Measurements from ENCODE around the gene ELFN1. TPM values are rescaled to one million over a fixed set of nuclear protein-coding genes. Genes with fewer than 3 reads are reported as not detected.

Gene ELFN1
- total RNA-seq, 1 donor from 2014 or later, result not detected

DNA sequence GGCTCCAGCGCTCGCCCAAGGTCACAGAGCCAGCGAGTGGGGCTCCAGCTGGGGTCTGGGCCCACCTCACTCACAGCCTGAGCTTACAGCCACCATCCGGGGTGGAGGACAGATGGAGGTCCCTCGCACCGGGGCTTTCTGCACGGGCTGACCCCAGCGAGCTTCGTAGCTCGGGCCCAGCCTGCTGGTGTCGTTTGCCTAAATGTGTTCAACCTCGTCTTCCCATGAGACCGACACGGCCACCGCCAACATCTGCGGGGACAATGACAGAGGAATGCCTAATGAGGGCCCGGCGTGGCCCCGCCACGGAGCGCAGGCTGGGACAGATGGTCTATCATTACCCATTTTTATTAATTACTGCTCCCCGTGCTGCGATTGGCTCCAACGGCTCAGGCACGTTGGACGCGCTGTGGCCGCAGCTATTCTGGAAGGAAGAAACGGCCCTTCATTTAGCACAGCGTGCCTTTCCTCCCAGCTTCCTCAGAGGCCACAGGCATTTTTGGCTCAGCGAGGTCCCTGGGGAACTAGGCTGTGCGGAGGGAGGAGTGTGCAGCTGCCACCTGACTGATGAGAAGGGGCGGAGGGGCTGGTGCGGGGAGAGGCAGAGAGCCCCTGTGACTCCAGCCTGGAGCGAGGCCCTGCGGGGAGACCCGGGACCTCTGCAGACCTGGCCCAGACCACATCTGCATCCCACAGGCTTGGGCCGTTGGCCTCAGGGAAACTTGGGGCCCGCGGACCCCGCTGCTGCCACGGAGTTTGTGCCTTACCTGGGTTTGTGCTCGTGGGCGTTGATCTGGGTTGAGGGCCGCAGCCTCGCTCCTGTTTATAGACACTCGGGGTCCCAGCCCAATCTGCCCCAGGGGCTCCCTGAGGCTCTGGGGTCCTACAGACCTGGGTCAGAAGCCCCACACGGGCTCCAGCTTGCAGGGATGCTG is 22.9 kb upstream of the ELFN1 start:
- intact Hi-C loops (cut with micrococcal nuclease), result no loop called here

DNA sequence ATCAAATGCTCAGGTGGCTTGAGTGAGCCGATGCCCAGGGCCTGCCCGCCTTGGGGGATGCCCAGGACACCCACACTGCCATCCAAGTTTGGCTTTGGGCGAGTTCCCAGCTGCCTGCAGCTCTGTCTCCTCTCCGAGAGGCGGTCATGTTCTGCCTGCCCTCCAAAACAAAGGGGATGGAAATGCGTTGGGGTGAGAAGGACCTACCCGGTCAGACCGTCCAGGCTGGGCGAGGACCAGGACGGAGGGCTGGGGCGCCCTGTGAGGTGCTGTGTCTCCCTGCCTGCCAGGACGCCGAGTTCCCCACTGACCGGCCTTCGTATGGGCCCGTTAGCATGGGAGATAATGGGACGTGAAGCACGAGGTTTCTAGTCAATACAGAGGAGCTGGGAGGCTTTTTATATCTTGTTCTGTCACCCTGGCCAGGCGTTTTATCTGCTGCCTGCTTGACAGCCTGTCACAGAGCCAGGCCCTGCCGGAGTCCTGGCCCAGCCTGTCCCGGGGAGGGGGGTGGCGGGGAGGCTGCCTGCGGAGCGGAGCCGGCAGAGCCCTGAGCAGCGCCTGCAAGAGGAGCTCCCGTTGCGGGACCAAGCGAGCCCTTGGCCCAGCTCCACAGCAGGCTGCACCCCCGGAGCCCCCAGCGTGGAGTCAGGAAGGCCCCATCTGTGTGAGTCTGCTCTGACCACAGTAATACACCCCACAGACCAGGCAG is 22.0 kb upstream of the ELFN1 start:
- H3K4me3 Mint-ChIP-seq, result no peak overlapping the region
- DNase-seq, result no peak
- no peaks in the 10 kb centered on the region for H3K27me3 Mint-ChIP-seq
- intact Hi-C loops (cut with micrococcal nuclease), result no loop called here
- no peaks in the 10 kb centered on the region for H3K36me3 Mint-ChIP-seq (ENCODE audit: low read depth)
- H3K9me3 Mint-ChIP-seq, result no peaks in the 10 kb centered on the region
- H3K4me1 Mint-ChIP-seq, result no peaks in the 10 kb centered on the region
- no peak overlapping the region for H3K27ac Mint-ChIP-seq

More for the DNA sequence above, 22.9 kb upstream of the ELFN1 start:
- no peak overlapping the region for H3K4me3 Mint-ChIP-seq
- H3K9me3 Mint-ChIP-seq, result no peaks in the 10 kb centered on the region
- no peaks in the 10 kb centered on the region for H3K4me1 Mint-ChIP-seq
- H3K27me3 Mint-ChIP-seq, result peaks cover 2% of the 10 kb centered on the region
- no peak overlapping the region for H3K27ac Mint-ChIP-seq
- no peaks in the 10 kb centered on the region for H3K36me3 Mint-ChIP-seq (ENCODE audit: low read depth)
- DNase-seq, result no peak

DNA sequence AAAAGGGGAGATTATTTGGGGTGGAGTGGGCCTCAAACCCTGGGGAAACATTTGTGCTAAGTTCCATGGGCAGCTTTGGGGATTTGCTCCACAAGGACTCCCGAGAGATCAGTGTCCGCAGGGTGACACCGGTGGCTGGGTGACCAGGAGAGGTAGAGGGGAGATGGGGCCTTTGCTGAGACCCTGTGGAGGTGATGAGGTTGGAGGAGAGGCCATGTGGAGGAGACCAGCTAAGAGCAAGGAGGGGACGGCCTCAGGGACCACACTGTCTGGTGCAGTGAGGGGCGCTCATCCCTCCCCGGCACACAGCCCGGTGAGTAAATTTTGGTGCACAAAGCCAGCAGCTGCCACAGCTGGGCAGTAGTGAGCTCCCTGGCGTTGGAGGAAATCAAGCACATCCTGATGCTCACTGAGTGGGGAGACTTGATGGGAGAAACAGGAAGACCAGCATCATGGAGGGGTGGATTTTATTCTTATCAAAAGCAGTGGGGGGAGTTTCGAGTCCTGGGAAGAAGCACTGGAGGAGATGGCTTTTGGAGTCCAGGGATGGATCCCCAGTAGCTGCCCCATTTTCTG is 20.2 kb upstream of the ELFN1 start:
- no peaks in the 10 kb centered on the region for H3K4me1 Mint-ChIP-seq
- no peaks in the 10 kb centered on the region for H3K36me3 Mint-ChIP-seq (ENCODE audit: low read depth)
- intact Hi-C loops (cut with micrococcal nuclease), result no loop called here
- H3K27ac Mint-ChIP-seq, result no peak overlapping the region
- no peaks in the 10 kb centered on the region for H3K27me3 Mint-ChIP-seq
- DNase-seq, result no peak
- no peaks in the 10 kb centered on the region for H3K9me3 Mint-ChIP-seq
- H3K4me3 Mint-ChIP-seq, result no peak overlapping the region

- H3K36me3 Mint-ChIP-seq (ENCODE audit: low read depth), result no peaks in the 10 kb centered on the region
- H3K9me3 Mint-ChIP-seq, result no peaks in the 10 kb centered on the region
- intact Hi-C loops (cut with micrococcal nuclease), result no loop called here
- DNase-seq, result no peak
- no peaks in the 10 kb centered on the region for H3K4me1 Mint-ChIP-seq
- H3K27me3 Mint-ChIP-seq, result no peaks in the 10 kb centered on the region
- no peak overlapping the region for H3K4me3 Mint-ChIP-seq
- H3K27ac Mint-ChIP-seq, result no peak overlapping the region
These were observed 19.6 kb upstream of the ELFN1 start for GRCh38 chr7:1650363-1651030.

GRCh38 chr7:1651031-1651446 is 19.0 kb upstream of the ELFN1 start:
- no peak overlapping the region for H3K27ac Mint-ChIP-seq
- DNase-seq, result no peak
- no peaks in the 10 kb centered on the region for H3K4me1 Mint-ChIP-seq
- H3K36me3 Mint-ChIP-seq (ENCODE audit: low read depth), result no peaks in the 10 kb centered on the region
- H3K27me3 Mint-ChIP-seq, result peaks cover under 1% of the 10 kb centered on the region
- no peak overlapping the region for H3K4me3 Mint-ChIP-seq
- intact Hi-C loops (cut with micrococcal nuclease), result no loop called here
- H3K9me3 Mint-ChIP-seq, result no peaks in the 10 kb centered on the region

DNA sequence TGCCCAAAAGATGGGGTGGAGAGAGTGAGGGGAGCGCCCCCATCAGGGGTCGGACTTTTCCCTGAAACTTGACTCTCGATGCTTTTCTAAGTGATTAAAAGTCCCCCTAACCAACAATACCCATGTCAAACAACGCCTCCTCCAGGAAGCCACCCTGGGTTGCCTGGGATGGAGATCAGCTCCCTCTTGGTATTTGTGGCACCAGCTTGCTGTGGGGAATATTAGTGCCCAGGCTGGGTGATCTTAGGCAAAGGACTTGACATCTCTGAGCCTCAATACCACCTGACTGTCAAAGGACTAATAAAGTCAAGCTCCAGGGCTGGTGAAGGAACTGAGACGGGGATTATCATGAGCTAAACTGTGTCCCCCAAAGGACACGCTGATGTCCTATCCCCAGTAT is 18.2 kb upstream of the ELFN1 start:
- Mint-ChIP-seq H3K36me3 (ENCODE audit: low read depth) (no peaks in the 10 kb centered on the region), H3K4me1 (no peaks in the 10 kb centered on the region), H3K27me3 (peaks cover 4% of the 10 kb centered on the region), H3K27ac (no peak overlapping the region), H3K4me3 (no peak overlapping the region), H3K9me3 (no peaks in the 10 kb centered on the region)
- intact Hi-C loops (cut with micrococcal nuclease), result no loop called here
- DNase-seq, result no peak

- H3K36me3 Mint-ChIP-seq (ENCODE audit: low read depth), result no peaks in the 10 kb centered on the region
- H3K4me1 Mint-ChIP-seq, result no peaks in the 10 kb centered on the region
- intact Hi-C loops (cut with micrococcal nuclease), result no loop called here
- H3K27ac Mint-ChIP-seq, result no peak overlapping the region
- no peak for DNase-seq
- H3K27me3 Mint-ChIP-seq, result peaks cover 10% of the 10 kb centered on the region
- H3K9me3 Mint-ChIP-seq, result no peaks in the 10 kb centered on the region
- H3K4me3 Mint-ChIP-seq, result no peak overlapping the region
These were observed 16.6 kb upstream of the ELFN1 start for GRCh38 chr7:1653500-1653899.

DNA sequence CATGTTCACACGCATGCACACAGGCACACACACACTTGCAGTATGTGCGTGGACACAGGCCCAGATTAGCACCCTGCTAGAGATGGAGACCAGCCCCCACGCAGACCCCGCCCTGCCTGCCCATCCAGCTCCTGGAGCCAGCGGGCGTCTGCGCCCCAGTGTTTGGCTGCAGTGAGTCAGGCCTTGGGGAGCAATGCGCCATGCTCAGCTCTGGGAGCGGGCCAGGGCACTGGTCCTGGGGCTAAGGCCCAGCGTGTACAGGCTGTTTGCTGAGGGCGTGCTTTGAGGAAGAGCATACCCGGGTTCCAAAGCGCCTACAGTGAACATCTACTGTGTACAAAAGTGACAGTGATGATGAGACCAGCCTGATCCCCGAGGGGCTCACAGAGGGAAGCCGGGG is 16.0 kb upstream of the ELFN1 start:
- Mint-ChIP-seq H3K9me3 (no peaks in the 10 kb centered on the region), H3K36me3 (ENCODE audit: low read depth) (no peaks in the 10 kb centered on the region), H3K27me3 (peaks cover 11% of the 10 kb centered on the region), H3K4me3 (no peak overlapping the region), H3K27ac (no peak overlapping the region), H3K4me1 (no peaks in the 10 kb centered on the region)
- DNase-seq, result no peak
- intact Hi-C loops (cut with micrococcal nuclease), result no loop called here

DNA sequence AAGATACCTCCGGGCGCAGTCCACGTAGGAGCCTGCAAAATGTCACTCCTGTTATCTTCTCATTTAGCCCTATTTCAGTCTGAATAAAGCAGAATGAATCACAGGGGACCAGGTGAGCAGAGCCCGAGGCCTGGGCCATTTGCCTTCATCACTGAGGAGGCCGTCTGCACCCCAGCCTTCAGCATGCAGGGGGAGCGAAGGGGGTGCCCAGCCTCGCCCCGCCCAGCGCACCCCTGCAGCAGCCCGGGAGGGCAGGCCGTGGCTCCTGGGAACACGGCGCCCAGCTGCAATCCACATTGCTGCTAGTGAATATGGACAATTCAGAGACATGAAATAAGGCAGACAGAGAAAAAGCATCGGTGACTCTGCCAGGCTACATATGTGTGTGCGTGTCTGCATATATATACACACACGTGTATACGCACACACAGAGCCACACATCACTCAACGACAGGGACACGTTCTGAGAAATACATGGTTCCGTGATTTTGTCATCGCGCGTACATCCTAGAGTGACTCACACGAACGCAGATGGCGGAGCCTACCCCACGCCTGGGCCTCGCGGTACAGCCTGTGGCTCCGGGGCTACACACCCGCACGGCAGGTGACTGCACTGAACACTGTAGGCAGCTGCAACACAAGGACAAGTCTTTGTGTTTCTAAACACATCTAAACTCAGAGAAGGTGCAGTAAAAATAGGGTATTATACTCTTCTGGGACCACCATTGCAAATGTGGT is 15.2 kb upstream of the ELFN1 start:
- Mint-ChIP-seq H3K27ac (no peak overlapping the region), H3K9me3 (no peaks in the 10 kb centered on the region), H3K4me1 (no peaks in the 10 kb centered on the region), H3K27me3 (peaks cover 11% of the 10 kb centered on the region), H3K4me3 (no peak overlapping the region), H3K36me3 (ENCODE audit: low read depth) (no peaks in the 10 kb centered on the region)
- DNase-seq, result no peak
- intact Hi-C loops (cut with micrococcal nuclease), result no loop called here

DNA sequence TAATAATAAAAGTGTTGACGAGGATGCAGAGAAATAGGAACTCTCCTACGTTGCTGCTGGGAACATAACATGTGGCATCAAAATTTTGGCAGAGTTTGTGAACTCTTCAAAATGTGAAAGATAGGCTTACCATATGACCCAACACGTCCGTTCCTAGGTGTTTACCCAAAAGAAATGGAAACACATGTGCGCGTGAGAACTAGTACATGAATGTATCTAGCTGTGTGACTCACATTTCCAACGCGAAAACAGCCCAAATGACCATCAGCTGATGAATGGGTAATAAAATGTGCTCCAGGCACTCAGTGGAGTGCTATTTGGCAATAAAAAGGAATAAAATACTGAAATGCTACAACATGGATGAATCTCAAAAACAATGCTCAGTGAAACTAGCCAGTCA is 10.4 kb upstream of the ELFN1 start:
- H3K4me3 Mint-ChIP-seq, result no peak overlapping the region
- peaks cover 39% of the 10 kb centered on the region for H3K27me3 Mint-ChIP-seq
- no peak for DNase-seq
- H3K4me1 Mint-ChIP-seq, result peaks cover 4% of the 10 kb centered on the region
- intact Hi-C loops (cut with micrococcal nuclease), result loop anchor here (10.0 kb wide), 1 partner anchor 415 kb away; no protein-coding TSS in a partner anchor
- H3K36me3 Mint-ChIP-seq (ENCODE audit: low read depth), result no peaks in the 10 kb centered on the region
- H3K27ac Mint-ChIP-seq, result no peak overlapping the region
- no peaks in the 10 kb centered on the region for H3K9me3 Mint-ChIP-seq

DNA sequence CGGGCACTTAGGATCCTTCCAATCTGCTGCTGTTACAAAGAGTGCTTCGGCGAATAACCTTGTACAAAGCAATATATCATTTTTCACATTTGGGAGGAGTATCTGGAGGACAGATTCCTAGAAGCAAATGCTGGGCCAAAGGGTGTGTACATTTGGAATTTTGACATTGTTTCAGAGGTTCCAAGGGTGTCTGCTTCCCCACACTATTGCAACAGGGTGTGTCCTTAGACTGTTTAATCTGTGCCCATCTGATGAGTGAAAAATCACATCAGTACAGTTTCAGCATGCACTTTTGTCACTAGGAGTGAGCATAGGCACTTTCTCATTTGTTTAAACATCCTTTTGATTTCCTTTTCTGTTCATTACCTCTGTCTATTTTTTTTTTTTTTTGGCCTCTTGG is 8.6 kb upstream of the ELFN1 start:
- H3K27ac Mint-ChIP-seq, result no peak overlapping the region
- intact Hi-C loops (cut with micrococcal nuclease), result loop anchor here (10.0 kb wide), 1 partner anchor 417 kb away; no protein-coding TSS in a partner anchor

GRCh38 chr7:1662101-1662500 is 8.0 kb upstream of the ELFN1 start:
- Mint-ChIP-seq H3K4me3 (no peak overlapping the region), H3K36me3 (ENCODE audit: low read depth) (no peaks in the 10 kb centered on the region), H3K4me1 (peaks cover 6% of the 10 kb centered on the region), H3K27me3 (peaks cover 36% of the 10 kb centered on the region), H3K27ac (no peak overlapping the region), H3K9me3 (no peaks in the 10 kb centered on the region)
- no peak for DNase-seq
- intact Hi-C loops (cut with micrococcal nuclease), result loop anchor here (10.0 kb wide), 1 partner anchor 417 kb away; no protein-coding TSS in a partner anchor

More for the DNA sequence above, 8.6 kb upstream of the ELFN1 start:
- no peaks in the 10 kb centered on the region for H3K36me3 Mint-ChIP-seq (ENCODE audit: low read depth)
- H3K4me1 Mint-ChIP-seq, result peaks cover 4% of the 10 kb centered on the region
- H3K4me3 Mint-ChIP-seq, result no peak overlapping the region
- no peaks in the 10 kb centered on the region for H3K9me3 Mint-ChIP-seq
- no peak for DNase-seq
- peaks cover 37% of the 10 kb centered on the region for H3K27me3 Mint-ChIP-seq

DNA sequence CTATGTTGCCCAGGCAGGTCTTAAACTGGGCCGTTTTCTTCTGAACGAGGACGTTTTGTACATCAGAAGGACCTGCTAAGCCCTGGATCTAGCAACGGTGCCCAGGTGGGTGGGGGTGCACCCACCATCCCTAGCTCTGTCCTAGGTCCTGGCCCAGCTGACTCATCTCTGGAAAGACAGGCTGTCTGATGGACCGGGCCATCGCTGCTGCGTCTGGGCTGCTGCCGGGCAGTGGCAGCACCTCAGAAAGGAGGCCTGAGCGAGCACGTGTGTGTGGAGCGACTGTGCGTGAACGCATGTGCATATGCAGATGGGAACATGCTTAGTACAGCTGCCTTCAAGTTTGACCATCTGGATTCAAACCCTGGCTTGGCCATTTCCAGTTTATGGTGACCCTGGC is 7.3 kb upstream of the ELFN1 start:
- Mint-ChIP-seq H3K9me3 (no peaks in the 10 kb centered on the region), H3K27ac (no peak overlapping the region), H3K4me3 (no peak overlapping the region), H3K27me3 (peaks cover 35% of the 10 kb centered on the region), H3K36me3 (ENCODE audit: low read depth) (no peaks in the 10 kb centered on the region), H3K4me1 (peaks cover 6% of the 10 kb centered on the region)
- DNase-seq, result no peak
- intact Hi-C loops (cut with micrococcal nuclease), result loop anchor here (10.0 kb wide), 1 partner anchor 418 kb away; no protein-coding TSS in a partner anchor
